Gastrocnemius medialis (tissue), 4 donors: ENCODE measurements around the gene GATAD1. TPM values are rescaled to one million over a fixed set of nuclear protein-coding genes. Genes with fewer than 3 reads are reported as not detected.
"Not testable (repeated sequence)": the region's sequence is repeated elsewhere in the genome, so short reads cannot be mapped to it uniquely, and the experiment has no call there.

ENCODE experiments used
- ATAC-seq, 2 donors: fragments of 150-250 bp; one replicate each; pipeline ENCODE4 v1.9.1; 2016
- DNase-seq, 2 donors: peaks; one replicate each; pipeline ENCODE4 v3.0.0-alpha.2; 2019
- H3K27ac ChIP-seq, 4 donors: fragments of 200-600 bp; sonication (generic); 1 replicate in 1 of 4; 2 replicates in 3 of 4; pipeline ENCODE4 v1.5.1; 2016 to 2018; ENCODE audit warnings: mild to moderate bottlenecking in 2 of 4, moderate library complexity in 1 of 4
- H3K27me3 ChIP-seq, 3 donors: fragments of 200-600 bp; sonication (generic) in 2 of 3; 1 replicate in 1 of 3; 2 replicates in 2 of 3; pipeline versions ENCODE4 v1.5.1 to v1.6.0; 2016 to 2019; ENCODE audit warnings: mild to moderate bottlenecking in 1 of 3, moderate library complexity in 1 of 3
- H3K36me3 ChIP-seq, 2 donors: fragments of 200-600 bp; sonication (generic) in 1 of 2; one replicate each; pipeline ENCODE4 v1.5.1; 2017 to 2018
- H3K4me1 ChIP-seq, 2 donors: fragments of 200-600 bp; sonication (generic) in 1 of 2; one replicate each; pipeline ENCODE4 v1.5.1; 2016 to 2017; ENCODE audit warnings: mild to moderate bottlenecking in 2 of 2
- H3K4me3 ChIP-seq, 4 donors: fragments of 200-600 bp; sonication (generic) in 3 of 4; 1 replicate in 1 of 4; 2 replicates in 3 of 4; pipeline ENCODE4 v1.5.1; 2016 to 2019; ENCODE audit warnings: mild to moderate bottlenecking in 2 of 4
- H3K9me3 ChIP-seq, 3 donors: fragments of 200-600 bp; sonication (generic) in 2 of 3; 1 replicate in 1 of 3; 2 replicates in 2 of 3; pipeline ENCODE4 v1.5.1; 2016 to 2019
- CTCF ChIP-seq, 5 experiments: fragments of 450-650 bp in 3 of 5; fragments of 200-600 bp in 2 of 5; sonication (generic) in 2 of 5; IDR thresholded peaks in 4 of 5; conservative IDR thresholded peaks in 1 of 5; 1 replicate in 4 of 5; 2 replicates in 1 of 5; pipeline ENCODE4 v1.5.1; 2016 to 2019; ENCODE audit warnings: antibody characterized with exemption in 5 of 5, mild to moderate bottlenecking in 3 of 5, moderate library complexity in 3 of 5
- POLR2A ChIP-seq, 2 donors: fragments of 450-650 bp; IDR thresholded peaks; one replicate each; pipeline ENCODE4 v1.6.1; 2017; ENCODE audit warnings: antibody characterized with exemption in 2 of 2, mild to moderate bottlenecking in 2 of 2, moderate library complexity in 2 of 2
- in situ Hi-C, 4 donors: fragments of 200-750 bp; cut with MboI; loops; one replicate each; pipeline versions ENCODE4 v1.15.0 to v1.8.0; 2017; ENCODE audit warnings: low sequenced_read_pairs in 4 of 4
- intact Hi-C: fragments of 100-400 bp; cut with DNase I; formaldehyde crosslinking; loops from one replicate; pipeline ENCODE4 v1.15.1; 2023; ENCODE audit warnings: low total_unique reads
- total RNA-seq, 4 donors: library from RNA; depleted of rRNA; stranded (reverse); fragments of >200 nt; gene quantifications; one replicate each; pipeline versions ENCODE4 v1.1.0 to v1.2.3, GENCODE V29; 2016

Gene GATAD1
- total RNA-seq, 4 donors from 2014 or later: 7.3 to 29.8 (median 8.3) TPM

GRCh38 chr7:92403760-92404074, 43.6 kb upstream of the GATAD1 start:
- H3K27me3 ChIP-seq: no peaks in the 10 kb centered on the region
- intact Hi-C loops (no loop called here), in situ Hi-C loops (no loop called here)
- ATAC-seq (no peak), DNase-seq (no peak)
- no peak overlapping the region for H3K27ac ChIP-seq
- H3K36me3 ChIP-seq: peaks cover 0 to 10% of the 10 kb centered on the region in 2 donors
- TF ChIP-seq CTCF (IDR thresholded peaks at IDR 0.05 in 4 of 5, conservative IDR thresholded peaks at IDR 0.05 in 1 of 5) (no peak), POLR2A (IDR thresholded peaks at IDR 0.05) (no peak)
- H3K9me3 ChIP-seq: no peaks in the 10 kb centered on the region
- H3K4me3 ChIP-seq: no peak overlapping the region
- peaks cover 0 to 3% of the 10 kb centered on the region in 2 donors for H3K4me1 ChIP-seq

- Histone ChIP-seq H3K27me3 (no peaks in the 10 kb centered on the region), H3K9me3 (no peaks in the 10 kb centered on the region), H3K27ac (no peak overlapping the region), H3K4me3 (no peak overlapping the region), H3K36me3 (peaks cover 0 to 5% of the 10 kb centered on the region in 2 donors), H3K4me1 (peaks cover 0 to 3% of the 10 kb centered on the region in 2 donors)
- in situ Hi-C loops: no loop called here
- intact Hi-C loops: no loop called here
- TF ChIP-seq POLR2A (IDR thresholded peaks at IDR 0.05): no peak
- DNase-seq (no peak), ATAC-seq (no peak)
Measured at GRCh38 chr7:92404170-92404614, 43.1 kb upstream of the GATAD1 start.

- Histone ChIP-seq H3K4me3 (no peak overlapping the region), H3K27me3 (no peaks in the 10 kb centered on the region), H3K27ac (no peak overlapping the region), H3K4me1 (no peaks in the 10 kb centered on the region), H3K9me3 (no peaks in the 10 kb centered on the region), H3K36me3 (no peaks in the 10 kb centered on the region)
- intact Hi-C loops (no loop called here), in situ Hi-C loops (no loop called here)
- no peak for ATAC-seq
- DNase-seq: no peak
- TF ChIP-seq POLR2A (IDR thresholded peaks at IDR 0.05): no peak
- TF ChIP-seq CTCF (IDR thresholded peaks at IDR 0.05 in 4 of 5, conservative IDR thresholded peaks at IDR 0.05 in 1 of 5): no peak
Measured at GRCh38 chr7:92409357-92409756, 37.9 kb upstream of the GATAD1 start.

- DNase-seq, intact Hi-C loops, H3K9me3 ChIP-seq: not testable (repeated sequence)
Measured at GRCh38 chr7:92410162-92410561, 37.1 kb upstream of the GATAD1 start.

GRCh38 chr7:92412745-92413144, 34.5 kb upstream of the GATAD1 start:
- TF ChIP-seq POLR2A (IDR thresholded peaks at IDR 0.05) (no peak), CTCF (IDR thresholded peaks at IDR 0.05 in 4 of 5, conservative IDR thresholded peaks at IDR 0.05 in 1 of 5) (no peak)
- in situ Hi-C loops (no loop called here), intact Hi-C loops (no loop called here)
- Histone ChIP-seq H3K4me1 (no peaks in the 10 kb centered on the region), H3K36me3 (no peaks in the 10 kb centered on the region), H3K27me3 (no peaks in the 10 kb centered on the region), H3K9me3 (no peaks in the 10 kb centered on the region), H3K4me3 (no peak overlapping the region), H3K27ac (no peak overlapping the region)
- ATAC-seq: no peak
- no peak for DNase-seq

More at GRCh38 chr7:92410162-92410561, 37.1 kb upstream of the GATAD1 start:
- in situ Hi-C loops, H3K4me3 ChIP-seq, H3K4me1 ChIP-seq, ATAC-seq, H3K27me3 ChIP-seq, H3K36me3 ChIP-seq, H3K27ac ChIP-seq: not testable (repeated sequence)

GRCh38 chr7:92413550-92413949, 33.7 kb upstream of the GATAD1 start:
- H3K4me3 ChIP-seq: no peak overlapping the region
- TF ChIP-seq POLR2A (IDR thresholded peaks at IDR 0.05): no peak
- DNase-seq (no peak), ATAC-seq (no peak)
- no peaks in the 10 kb centered on the region for H3K27me3 ChIP-seq
- H3K4me1 ChIP-seq: no peaks in the 10 kb centered on the region
- in situ Hi-C loops: no loop called here
- intact Hi-C loops: no loop called here
- no peak overlapping the region for H3K27ac ChIP-seq
- no peaks in the 10 kb centered on the region for H3K36me3 ChIP-seq
- H3K9me3 ChIP-seq: no peaks in the 10 kb centered on the region
